ENCODE data around the gene ATP9A. TPM values are rescaled to one million over a fixed set of nuclear protein-coding genes. Genes with fewer than 3 reads are reported as not detected.

ATP9A gene
- total and polyA plus RNA-seq, 10 of the 15 experiments (the other 5 are each of a cell fraction or from before 2014, with no cell fraction given): 0.03 to 0.81 (median 0.14) TPM

- Histone ChIP-seq H3K36me3 (ENCODE audit: control insufficient read depth in 2 of 2, insufficient read depth in 2 of 2, low read length in 1 of 2) (no peaks in the 10 kb centered on the region), H3K27me3 (replicated peaks in 1 of 2; ENCODE audit: control insufficient read depth in 2 of 2, insufficient read depth in 2 of 2, low read length in 1 of 2) (peaks cover 4 to 6% of the 10 kb centered on the region in 2 experiments; a peak in 3 of 4 replicates), H3K9me3 (replicated peaks; ENCODE audit: control insufficient read depth, insufficient read depth, low read length) (no peaks in the 10 kb centered on the region), H3K9ac (ENCODE audit: control insufficient read depth, insufficient read depth, low read length) (no peak overlapping the region), H3K79me2 (ENCODE audit: control insufficient read depth, insufficient read depth, low read length) (no peaks in the 10 kb centered on the region), H3K4me3 (no peak overlapping the region), H3K27ac (ENCODE audit: control insufficient read depth, insufficient read depth) (no peak overlapping the region), H3K4me2 (ENCODE audit: control insufficient read depth, insufficient read depth) (no peak overlapping the region), H3K4me1 (ENCODE audit: control insufficient read depth, insufficient read depth, low read length) (no peaks in the 10 kb centered on the region), H2AFZ (ENCODE audit: control insufficient read depth, low read depth, low read length) (no peak overlapping the region), H4K20me1 (ENCODE audit: control insufficient read depth, insufficient read depth) (no peaks in the 10 kb centered on the region)
- no peak for ATAC-seq
- ChIA-PET POLR2A (no interaction called here), CTCF (no interaction called here), RAD21 (ENCODE audit: unreplicated experiment) (no interaction called here), SMC1A (ENCODE audit: uncharacterized antibody, unreplicated experiment) (no interaction called here)
- no peak for FAIRE-seq
- no peak for DNase-seq (ENCODE audit: low read depth, low spot score)
- no TSS peak for BruUV-seq (replicated peaks)
- in situ Hi-C loops (cut with MboI): no loop called here
- intact Hi-C loops (cut with micrococcal nuclease; ENCODE audit: unreplicated experiment): no loop called here
- 32% methylated on average over 9 of the region's 9 CpGs for WGBS (ENCODE audit: insufficient coverage, insufficient replicate concordance, low lambda C conversion rate, missing lambda C conversion rate)
- no peak for TF ChIP-seq RELB (IDR thresholded peaks at IDR 0.05; ENCODE audit: low read depth)
- no peak for TF ChIP-seq BCL3 (IDR thresholded peaks at IDR 0.05; ENCODE audit: borderline replicate concordance, insufficient read depth, low read depth, low read length, poor library complexity, severe bottlenecking)
- TF ChIP-seq NR2F1 (conservative IDR thresholded peaks at IDR 0.05): no peak
- no peak for TF ChIP-seq POLR2A (IDR thresholded peaks at IDR 0.05; ENCODE audit: low read depth, low read length)
- no peak for TF ChIP-seq PRDM15 (CRISPR knock-in tag; IDR thresholded peaks at IDR 0.05)
- TF ChIP-seq MTA3 (IDR thresholded peaks at IDR 0.05; ENCODE audit: borderline replicate concordance, low read length): no peak
- TF ChIP-seq CHD4 (IDR thresholded peaks at IDR 0.05): no peak
- no peak for TF ChIP-seq HCFC1 (IDR thresholded peaks at IDR 0.05; ENCODE audit: low read length)
- no peak for TF ChIP-seq EGR1 (IDR thresholded peaks at IDR 0.05; ENCODE audit: borderline replicate concordance in 1 of 2, low read depth in 2 of 2, low read length in 2 of 2)
- no peak for TF ChIP-seq CREM (IDR thresholded peaks at IDR 0.05; ENCODE audit: low read depth)
- no peak for TF ChIP-seq RBBP5 (conservative IDR thresholded peaks at IDR 0.05)
- TF ChIP-seq ATF2 (IDR thresholded peaks at IDR 0.05; ENCODE audit: low read length): no peak
- no peak for TF ChIP-seq PAX8 (IDR thresholded peaks at IDR 0.05)
- no peak for TF ChIP-seq CEBPB (IDR thresholded peaks at IDR 0.05; ENCODE audit: borderline replicate concordance in 1 of 2, low read depth in 2 of 2, low read length in 2 of 2)
- TF ChIP-seq BCLAF1 (IDR thresholded peaks at IDR 0.05): no peak
Observed at GRCh38 chr20:51698252-51698651, 69.9 kb downstream of the ATP9A start.

Measured in GM12878 (cell line).